ENCODE results near the gene MSANTD4. TPM values are rescaled to one million over a fixed set of nuclear protein-coding genes. Genes with fewer than 3 reads are reported as not detected.

The MSANTD4 gene
- polyA plus RNA-seq, 3 donors = 1.8 to 2.5 (median 2.1) TPM

DNA sequence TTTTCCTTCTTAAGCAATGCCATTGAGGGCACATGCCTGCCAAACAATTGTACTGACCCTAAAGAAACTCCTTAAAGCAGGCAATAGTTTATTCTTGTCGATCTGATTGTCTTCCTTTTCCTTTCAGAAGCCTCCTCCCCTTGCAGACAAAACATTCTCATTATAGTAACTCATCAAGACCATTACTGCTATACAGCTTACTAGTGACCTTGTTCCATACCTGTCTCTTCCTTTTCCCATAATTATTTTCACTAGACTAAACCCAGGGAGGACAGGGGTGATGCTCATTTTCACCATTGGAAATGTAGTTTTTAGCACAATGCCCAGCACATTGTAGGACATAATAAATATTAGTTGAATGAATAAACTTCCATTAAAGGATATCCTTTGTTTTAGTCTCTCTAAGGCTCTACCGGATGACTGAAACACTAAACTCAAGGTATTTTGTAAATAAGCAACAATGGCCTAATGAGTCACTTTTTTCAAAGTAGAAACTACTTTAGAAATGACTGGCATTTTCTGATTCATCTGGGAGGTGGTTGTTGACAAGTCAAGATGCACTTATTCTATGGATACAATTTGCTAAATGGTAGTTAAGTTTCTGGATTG, 9.3 kb upstream of the MSANTD4 start:
- intact Hi-C loops (cut with micrococcal nuclease) = no loop called here
- no peaks in the 10 kb centered on the region for H3K36me3 ChIP-seq (replicated peaks in 1 of 2; ENCODE audit: control insufficient read depth in 1 of 2, insufficient read depth in 2 of 2, low read length in 2 of 2)

DNA sequence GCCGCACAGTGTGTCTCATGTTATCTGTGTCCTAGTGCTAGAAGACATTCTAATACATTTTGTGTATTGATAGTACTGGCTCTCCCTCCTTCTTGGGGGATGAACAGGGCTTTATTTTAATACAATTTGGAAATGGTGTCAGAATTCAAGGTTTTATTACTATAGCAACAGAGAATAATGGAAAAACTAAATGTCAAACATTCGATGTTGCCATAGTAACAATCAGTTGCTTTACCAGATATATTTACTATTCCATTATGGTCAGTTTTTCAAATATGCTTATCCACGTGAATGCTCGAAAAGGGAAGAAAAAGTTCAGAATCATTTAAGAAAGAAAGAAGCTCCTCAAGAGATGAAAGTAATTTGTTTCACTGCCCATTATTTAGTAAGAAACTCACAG, 8.6 kb upstream of the MSANTD4 start:
- H3K27me3 ChIP-seq (ENCODE audit: control insufficient read depth in 2 of 2, insufficient read depth in 2 of 2, low read length in 2 of 2) = peaks cover 0 to 2% of the 10 kb centered on the region in 2 donors
- H3K4me3 Mint-ChIP-seq = no peak overlapping the region
- peaks cover 0 to 6% (median 3%) of the 10 kb centered on the region in 7 donors for H3K9me3 Mint-ChIP-seq
- H3K9me3 ChIP-seq (replicated peaks in 1 of 2; ENCODE audit: control insufficient read depth in 1 of 2, insufficient read depth in 1 of 2, low read length in 2 of 2) = no peaks in the 10 kb centered on the region
- H3K4me1 ChIP-seq (ENCODE audit: control insufficient read depth in 1 of 2, insufficient read depth in 2 of 2, low read length in 2 of 2) = no peaks in the 10 kb centered on the region
- H3K27me3 Mint-ChIP-seq (ENCODE audit: low read depth in 3 of 3) = peaks cover 0 to 6% (median 3%) of the 10 kb centered on the region in 3 donors
- H2AFZ ChIP-seq (ENCODE audit: insufficient read depth, low read depth, low read length, poor library complexity, severe bottlenecking) = no peak overlapping the region
- H3K4me1 Mint-ChIP-seq = no peaks in the 10 kb centered on the region
- H3K79me2 ChIP-seq (ENCODE audit: insufficient read depth, low read length) = no peaks in the 10 kb centered on the region
- no peak for DNase-seq
- H3K4me2 ChIP-seq (replicated peaks; ENCODE audit: extremely low read depth, low read length, poor library complexity, severe bottlenecking) = no peak overlapping the region
- TF ChIP-seq, protein P1, sequence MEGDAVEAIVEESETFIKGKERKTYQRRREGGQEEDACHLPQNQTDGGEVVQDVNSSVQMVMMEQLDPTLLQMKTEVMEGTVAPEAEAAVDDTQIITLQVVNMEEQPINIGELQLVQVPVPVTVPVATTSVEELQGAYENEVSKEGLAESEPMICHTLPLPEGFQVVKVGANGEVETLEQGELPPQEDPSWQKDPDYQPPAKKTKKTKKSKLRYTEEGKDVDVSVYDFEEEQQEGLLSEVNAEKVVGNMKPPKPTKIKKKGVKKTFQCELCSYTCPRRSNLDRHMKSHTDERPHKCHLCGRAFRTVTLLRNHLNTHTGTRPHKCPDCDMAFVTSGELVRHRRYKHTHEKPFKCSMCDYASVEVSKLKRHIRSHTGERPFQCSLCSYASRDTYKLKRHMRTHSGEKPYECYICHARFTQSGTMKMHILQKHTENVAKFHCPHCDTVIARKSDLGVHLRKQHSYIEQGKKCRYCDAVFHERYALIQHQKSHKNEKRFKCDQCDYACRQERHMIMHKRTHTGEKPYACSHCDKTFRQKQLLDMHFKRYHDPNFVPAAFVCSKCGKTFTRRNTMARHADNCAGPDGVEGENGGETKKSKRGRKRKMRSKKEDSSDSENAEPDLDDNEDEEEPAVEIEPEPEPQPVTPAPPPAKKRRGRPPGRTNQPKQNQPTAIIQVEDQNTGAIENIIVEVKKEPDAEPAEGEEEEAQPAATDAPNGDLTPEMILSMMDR (IDR thresholded peaks at IDR 0.05) = no peak
- no peak overlapping the region for H3K27ac ChIP-seq (ENCODE audit: low read depth in 1 of 2, low read length in 2 of 2)
- no peak overlapping the region for H3K27ac Mint-ChIP-seq
- H3K36me3 ChIP-seq (replicated peaks in 1 of 2; ENCODE audit: control insufficient read depth in 1 of 2, insufficient read depth in 2 of 2, low read length in 2 of 2) = no peaks in the 10 kb centered on the region
- WGBS (ENCODE audit: insufficient coverage) = no CpG with 5 or more reads among the region's 4 CpGs
- H3K9ac ChIP-seq (ENCODE audit: insufficient read depth, low read length, poor library complexity, severe bottlenecking) = no peak overlapping the region
- no peaks in the 10 kb centered on the region for H3K36me3 Mint-ChIP-seq
- intact Hi-C loops (cut with micrococcal nuclease) = no loop called here
- H4K20me1 ChIP-seq (ENCODE audit: insufficient read depth, low read length) = no peaks in the 10 kb centered on the region
- H3K4me3 ChIP-seq (replicated peaks in 1 of 3; ENCODE audit: low read depth in 2 of 3, low read length in 3 of 3) = no peak overlapping the region

More for the DNA sequence above, 9.3 kb upstream of the MSANTD4 start:
- Histone ChIP-seq H3K9me3 (replicated peaks in 1 of 2; ENCODE audit: control insufficient read depth in 1 of 2, insufficient read depth in 1 of 2, low read length in 2 of 2) (no peaks in the 10 kb centered on the region), H4K20me1 (ENCODE audit: insufficient read depth, low read length) (no peaks in the 10 kb centered on the region), H3K9ac (ENCODE audit: insufficient read depth, low read length, poor library complexity, severe bottlenecking) (no peak overlapping the region), H3K4me1 (ENCODE audit: control insufficient read depth in 1 of 2, insufficient read depth in 2 of 2, low read length in 2 of 2) (no peaks in the 10 kb centered on the region), H3K27me3 (ENCODE audit: control insufficient read depth in 2 of 2, insufficient read depth in 2 of 2, low read length in 2 of 2) (peaks cover 0 to 2% of the 10 kb centered on the region in 2 donors), H3K4me3 (replicated peaks in 1 of 3; ENCODE audit: low read depth in 2 of 3, low read length in 3 of 3) (no peak overlapping the region), H3K27ac (ENCODE audit: low read depth in 1 of 2, low read length in 2 of 2) (no peak overlapping the region), H3K79me2 (ENCODE audit: insufficient read depth, low read length) (no peaks in the 10 kb centered on the region), H3K4me2 (replicated peaks; ENCODE audit: extremely low read depth, low read length, poor library complexity, severe bottlenecking) (no peak overlapping the region), H2AFZ (ENCODE audit: insufficient read depth, low read depth, low read length, poor library complexity, severe bottlenecking) (no peak overlapping the region)
- 80% methylated on average over 1 of the region's 2 CpGs for WGBS (ENCODE audit: insufficient coverage)
- Mint-ChIP-seq H3K27ac (no peak overlapping the region), H3K27me3 (ENCODE audit: low read depth in 3 of 3) (peaks cover 0 to 5% (median 2%) of the 10 kb centered on the region in 3 donors), H3K9me3 (peaks cover 0 to 6% (median 3%) of the 10 kb centered on the region in 7 donors), H3K36me3 (no peaks in the 10 kb centered on the region), H3K4me3 (no peak overlapping the region), H3K4me1 (no peaks in the 10 kb centered on the region)
- no peak for DNase-seq
- TF ChIP-seq, protein P1 (IDR thresholded peaks at IDR 0.05) = no peak
